ENCODE measurements around the gene EXOC3L4.

GRCh38 chr14:103074729-103075367 lies 19.7 kb upstream of the EXOC3L4 start:
- TF ChIP-seq POLR2A (IDR thresholded peaks at IDR 0.05; ENCODE audit: low read length), result no peak
- no peak for TF ChIP-seq GATA1 (IDR thresholded peaks at IDR 0.05; ENCODE audit: low read depth, low read length)
